ENCODE results near the gene PDE7B.

DNA sequence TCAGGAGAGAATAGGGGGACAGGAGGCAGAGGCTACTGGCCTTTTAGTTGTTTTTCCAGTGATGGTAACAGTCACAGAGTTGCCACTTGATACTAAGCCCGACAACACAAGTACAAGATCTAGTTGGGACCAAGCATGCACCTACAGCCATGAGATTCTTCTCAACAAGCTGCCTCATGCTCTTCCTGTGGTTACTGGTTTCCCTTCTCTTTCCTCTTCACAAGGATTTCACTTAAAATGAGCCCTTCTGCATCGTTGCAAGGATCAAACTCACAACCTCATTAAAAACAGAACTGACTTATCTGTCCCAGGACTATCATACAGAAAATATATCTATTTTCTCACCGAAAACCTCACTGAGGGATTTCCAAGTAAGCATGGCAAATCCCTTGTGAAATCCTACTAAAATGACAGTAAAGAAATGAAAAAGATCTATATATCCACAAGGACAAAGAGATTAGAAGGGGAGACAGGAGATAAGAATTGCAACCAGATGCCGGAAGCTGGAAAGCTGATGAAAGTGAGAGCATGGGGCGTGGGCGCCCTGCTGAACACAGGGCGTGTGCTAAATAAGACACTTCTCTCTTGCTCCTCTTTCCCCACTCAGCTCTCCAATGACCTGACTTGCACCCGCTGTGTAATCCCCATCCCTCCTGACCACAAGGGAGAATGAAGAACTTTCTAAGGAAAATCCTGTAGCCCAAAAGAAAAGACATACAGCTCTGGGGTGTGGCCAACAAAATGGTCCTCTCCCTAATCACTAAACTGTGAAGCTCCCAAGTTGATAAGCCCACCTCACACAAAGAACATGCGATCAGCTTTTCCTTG is 385.2 kb downstream of the PDE7B start:
- TF ChIP-seq, protein P1, sequence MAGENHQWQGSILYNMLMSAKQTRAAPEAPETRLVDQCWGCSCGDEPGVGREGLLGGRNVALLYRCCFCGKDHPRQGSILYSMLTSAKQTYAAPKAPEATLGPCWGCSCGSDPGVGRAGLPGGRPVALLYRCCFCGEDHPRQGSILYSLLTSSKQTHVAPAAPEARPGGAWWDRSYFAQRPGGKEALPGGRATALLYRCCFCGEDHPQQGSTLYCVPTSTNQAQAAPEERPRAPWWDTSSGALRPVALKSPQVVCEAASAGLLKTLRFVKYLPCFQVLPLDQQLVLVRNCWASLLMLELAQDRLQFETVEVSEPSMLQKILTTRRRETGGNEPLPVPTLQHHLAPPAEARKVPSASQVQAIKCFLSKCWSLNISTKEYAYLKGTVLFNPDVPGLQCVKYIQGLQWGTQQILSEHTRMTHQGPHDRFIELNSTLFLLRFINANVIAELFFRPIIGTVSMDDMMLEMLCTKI (IDR thresholded peaks at IDR 0.05; ENCODE audit: partially characterized antibody): no peak
- TF ChIP-seq POLR2A (conservative IDR thresholded peaks at IDR 0.05) (no peak; the same call in 1 of the 2 replicates), NFIC (IDR thresholded peaks at IDR 0.05) (peak; percentile 49), JUN (IDR thresholded peaks at IDR 0.05; ENCODE audit: borderline replicate concordance, low read depth, low read length) (peak; percentile 63; the same call in 1 of the 2 replicates), JUN (CRISPR knock-in tag; IDR thresholded peaks at IDR 0.05; ENCODE audit: borderline replicate concordance) (no peak), PHF8 (IDR thresholded peaks at IDR 0.05; ENCODE audit: borderline replicate concordance, low read length) (no peak; the same call in 1 of the 2 replicates), PTRF (tag; IDR thresholded peaks at IDR 0.05) (peak; percentile 0; the same call in 1 of the 2 replicates), ZKSCAN1 (IDR thresholded peaks at IDR 0.05; ENCODE audit: low read depth, low read length) (no peak), ZNF174 (CRISPR knock-in tag; IDR thresholded peaks at IDR 0.05) (no peak)
